Activated CD4-positive, CD25-positive, alpha-beta regulatory T cell (primary cell): Measurements from ENCODE around the gene CCDC34.

Source experiments
- DNase-seq, 4 experiments: peaks; one replicate each; lab custom pipeline; 2025; lab: John Stamatoyannopoulos, UW

The CCDC34 gene

DNA sequence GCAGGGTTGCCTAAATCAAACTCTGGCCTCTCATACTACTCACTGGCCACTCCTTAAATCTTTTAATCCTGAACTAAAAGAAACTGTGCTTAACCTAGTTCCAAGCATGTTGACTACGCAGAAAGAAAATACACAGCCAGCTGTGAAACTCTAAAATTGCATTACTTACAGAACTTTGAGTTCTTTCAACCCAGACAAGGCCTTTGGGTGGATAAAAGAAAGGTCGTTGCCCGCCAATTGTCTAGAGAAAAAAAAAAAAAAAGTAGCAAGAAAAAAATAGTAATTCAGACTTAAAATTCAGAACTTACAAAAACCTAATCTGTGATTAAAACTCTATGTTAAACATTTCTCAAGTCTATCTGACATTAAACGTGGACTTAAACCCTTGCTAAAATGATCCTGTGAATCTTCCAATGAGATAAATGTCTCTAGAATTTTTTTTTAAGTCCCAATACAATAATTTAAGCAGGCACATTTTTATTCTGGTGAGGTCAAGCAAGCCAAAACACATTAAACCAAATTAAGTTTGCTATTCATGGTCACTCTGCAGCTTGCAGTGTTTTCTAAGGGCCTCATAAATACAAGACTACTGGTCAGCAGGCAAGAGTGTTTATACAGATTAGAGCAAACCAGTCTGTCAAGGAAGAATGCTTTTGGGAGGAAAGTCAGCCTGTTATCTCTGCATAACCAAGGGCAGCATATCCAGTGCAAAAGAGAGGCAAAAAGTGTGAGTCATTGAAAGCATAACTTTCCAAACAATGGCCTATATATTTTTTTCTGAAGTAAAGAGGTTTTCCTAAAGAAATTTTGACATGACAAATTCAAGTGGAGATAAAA lies 29.5 kb upstream of the CCDC34 start:
- DNase-seq, result no peak

- no peak for DNase-seq
These were observed 28.5 kb upstream of the CCDC34 start for GRCh38 chr11:27391331-27392015.

GRCh38 chr11:27390318-27391295 lies 27.6 kb upstream of the CCDC34 start:
- DNase-seq, result no peak

DNA sequence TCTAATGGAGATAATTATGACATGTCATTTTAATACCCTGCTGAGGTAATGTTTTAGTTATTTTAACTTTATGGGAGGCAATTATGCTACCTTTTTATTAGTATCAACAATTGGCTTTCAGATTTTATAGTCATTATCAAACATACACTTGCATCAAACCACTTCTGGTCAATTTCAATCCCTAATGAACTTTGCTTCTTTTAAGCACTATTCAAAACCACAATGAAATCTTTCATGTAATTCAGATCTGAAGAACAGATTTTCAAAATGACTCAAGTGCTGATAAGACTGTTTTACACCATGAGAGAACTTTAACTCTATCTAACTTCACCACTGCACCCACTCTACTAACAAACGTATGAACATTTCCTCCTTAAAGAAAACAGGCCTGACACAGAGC lies 25.9 kb upstream of the CCDC34 start:
- DNase-seq, result no peak

DNA sequence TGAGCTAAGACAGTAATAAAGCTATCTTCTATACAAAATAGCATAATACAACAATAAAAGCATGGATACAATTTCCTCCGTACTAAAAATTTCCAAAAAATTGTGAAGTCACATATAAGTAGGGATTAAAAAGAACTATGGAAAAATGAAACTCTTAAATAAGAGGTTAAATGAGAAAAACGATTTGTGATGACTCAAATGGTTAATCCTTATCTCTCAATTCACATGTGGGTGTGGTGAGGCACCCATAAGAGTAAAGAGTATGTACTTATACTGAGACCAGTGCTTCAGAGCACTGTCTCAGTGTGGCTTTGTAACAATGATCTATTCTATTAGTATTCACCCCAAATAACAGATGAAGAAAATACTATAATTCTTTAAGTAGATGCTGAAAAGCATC lies 25.0 kb upstream of the CCDC34 start:
- DNase-seq, result no peak

- DNase-seq, result no peak
These were observed 24.3 kb upstream of the CCDC34 start for GRCh38 chr11:27387362-27387761.

- no peak for DNase-seq
These were observed 23.3 kb upstream of the CCDC34 start for GRCh38 chr11:27386181-27386845.

DNA sequence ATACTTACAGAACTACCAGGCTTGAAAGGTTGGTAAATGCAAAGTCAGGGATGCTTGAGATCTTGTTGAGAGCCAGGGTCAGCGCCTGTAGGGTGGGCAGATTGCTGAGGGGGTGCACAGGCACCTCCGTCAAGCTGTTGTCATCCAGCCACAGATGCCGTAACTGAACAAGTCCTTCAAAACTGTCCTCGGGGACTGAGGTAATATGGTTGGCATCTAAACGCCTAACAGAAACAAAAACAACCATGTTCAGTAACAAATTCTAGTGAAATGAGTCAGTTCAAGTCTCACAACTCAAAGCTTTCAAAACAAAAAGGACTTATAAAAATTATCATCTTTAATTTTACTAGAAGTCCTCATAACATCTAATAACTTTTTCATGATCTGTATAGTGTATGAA lies 22.2 kb upstream of the CCDC34 start:
- DNase-seq, result no peak

GRCh38 chr11:27384227-27384626 lies 21.2 kb upstream of the CCDC34 start:
- no peak for DNase-seq

DNA sequence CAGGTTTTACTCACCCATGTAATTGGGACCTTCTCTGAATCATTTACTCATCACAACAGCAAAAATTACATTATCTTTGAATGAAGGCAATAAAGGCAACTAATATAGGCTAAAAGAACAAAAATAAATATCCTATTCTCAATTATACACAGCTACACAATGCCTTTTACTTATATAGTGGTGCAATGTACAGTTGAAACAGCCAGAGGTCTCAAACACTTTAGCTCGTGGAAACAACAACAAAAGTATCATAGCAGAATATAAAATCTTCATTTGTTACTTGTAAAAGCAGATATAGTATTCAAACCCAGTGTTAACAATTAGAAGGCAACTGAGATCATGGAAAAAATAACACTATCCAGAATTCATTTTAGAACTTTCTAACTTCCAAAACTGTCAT lies 20.6 kb upstream of the CCDC34 start:
- no peak for DNase-seq

DNA sequence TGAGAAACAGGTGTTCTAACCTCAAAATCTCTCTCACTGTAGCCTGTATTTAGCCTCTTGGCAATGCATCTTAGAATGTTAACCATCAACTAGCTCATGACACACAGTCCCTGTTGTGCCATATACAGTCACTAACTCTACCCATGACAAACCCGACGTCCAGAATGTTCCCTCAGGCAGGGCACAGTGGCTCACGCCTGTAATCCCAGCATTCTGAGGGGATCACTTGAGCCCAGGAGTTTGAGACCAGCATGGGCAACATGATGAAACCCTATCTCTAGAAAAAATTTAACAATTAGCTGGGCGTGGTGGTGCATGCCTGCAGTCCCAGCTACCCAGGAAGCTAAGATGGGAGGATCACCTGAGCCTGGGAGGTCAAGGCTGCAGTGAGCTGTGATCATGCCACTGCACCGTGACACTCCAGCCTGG lies 18.2 kb upstream of the CCDC34 start:
- no peak for DNase-seq

DNA sequence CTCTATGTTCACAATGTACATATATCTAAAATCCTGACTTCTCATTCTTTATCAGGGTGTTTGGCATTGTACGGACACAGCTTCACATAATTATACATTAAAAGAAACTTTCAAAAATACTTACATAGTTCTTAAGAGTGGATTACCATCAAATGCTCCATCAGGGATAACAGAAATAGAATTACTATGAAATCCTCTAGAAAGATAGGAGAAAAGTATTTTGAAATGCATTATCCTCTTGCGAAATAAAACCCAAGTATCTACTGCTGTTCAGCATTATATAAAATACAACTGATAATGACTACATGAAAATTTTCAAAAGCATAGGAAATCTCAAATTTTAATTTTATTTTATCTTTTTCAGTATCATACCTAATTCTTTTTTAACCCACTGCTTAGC lies 17.8 kb upstream of the CCDC34 start:
- DNase-seq, result no peak

DNA sequence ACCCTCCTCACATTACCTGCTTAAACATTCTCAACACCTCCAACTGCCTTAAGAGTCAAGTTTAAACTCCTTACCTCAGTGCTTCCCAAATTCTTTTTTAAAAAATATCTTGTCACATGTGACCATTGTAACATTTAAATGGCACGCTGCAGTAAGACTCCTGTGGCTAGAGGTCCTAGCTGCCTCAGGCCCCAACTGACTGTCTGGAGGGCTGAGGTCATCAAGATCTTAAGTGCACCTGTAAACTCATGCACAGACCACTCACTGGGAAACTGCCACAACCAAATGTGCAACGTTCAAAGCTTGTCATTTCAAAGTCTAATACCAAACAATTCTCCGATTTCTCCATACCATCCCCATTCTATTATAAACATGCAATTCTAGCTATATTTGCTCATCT lies 16.4 kb upstream of the CCDC34 start:
- DNase-seq, result no peak

DNA sequence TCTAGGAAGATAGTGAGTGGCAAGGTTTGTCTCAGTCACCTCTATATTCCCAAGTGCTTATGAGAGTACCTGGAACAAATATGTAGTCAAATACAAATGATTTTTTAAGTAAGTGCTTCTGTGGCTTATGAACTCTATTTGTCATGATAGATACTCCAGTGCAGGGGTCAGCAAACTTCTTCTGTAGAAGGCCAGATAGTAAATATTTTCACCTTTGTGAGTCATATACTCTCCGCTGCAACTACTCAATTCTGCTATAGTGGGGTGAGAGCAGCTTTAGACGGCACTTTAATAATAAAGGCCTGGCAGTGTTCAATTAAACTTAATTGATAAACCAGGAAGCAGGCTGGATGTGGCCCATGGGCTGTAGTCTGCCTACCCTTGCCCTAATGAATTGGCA lies 12.4 kb upstream of the CCDC34 start:
- no peak for DNase-seq

GRCh38 chr11:27373856-27374602 lies 11.0 kb upstream of the CCDC34 start:
- DNase-seq, result no peak

DNA sequence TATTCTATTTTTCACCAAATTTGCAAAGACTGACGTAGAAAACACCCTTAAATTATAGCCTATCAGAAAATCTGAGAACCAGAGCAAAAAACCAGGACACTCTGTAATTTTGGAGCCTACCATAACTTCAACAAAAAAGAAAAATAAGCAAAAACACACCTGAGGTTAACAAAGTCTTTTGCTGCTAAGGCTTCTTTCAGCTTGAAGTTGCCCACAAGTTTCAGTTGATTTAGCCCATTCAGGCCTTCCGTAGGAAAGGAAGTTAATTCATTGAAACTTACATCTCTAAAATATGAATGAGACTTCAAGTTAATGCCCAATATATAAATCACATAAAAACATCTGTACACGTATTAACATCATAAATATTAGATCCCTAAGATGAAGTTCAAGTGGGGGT lies 10.4 kb upstream of the CCDC34 start:
- no peak for DNase-seq

DNA sequence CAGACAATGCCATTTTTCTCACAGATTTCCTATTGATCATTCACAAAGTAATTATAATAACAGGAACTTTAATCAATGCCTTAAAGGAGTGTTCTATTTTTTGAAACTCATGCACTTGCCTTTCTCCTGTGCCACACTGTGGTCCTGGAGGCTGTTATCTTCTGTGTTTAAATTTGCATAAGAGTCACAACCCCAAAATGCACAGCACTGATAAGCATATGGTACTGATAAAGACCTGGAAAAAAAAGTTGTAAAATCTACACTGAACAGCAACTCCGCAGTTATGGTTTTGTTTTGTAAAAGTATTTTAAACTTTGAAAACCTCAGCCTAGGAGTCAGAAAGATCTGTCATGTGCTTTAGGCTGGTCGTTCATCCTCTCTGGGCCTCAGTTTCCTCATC lies 9.1 kb upstream of the CCDC34 start:
- DNase-seq, result no peak

GRCh38 chr11:27371489-27371888 lies 8.5 kb upstream of the CCDC34 start:
- DNase-seq, result no peak

DNA sequence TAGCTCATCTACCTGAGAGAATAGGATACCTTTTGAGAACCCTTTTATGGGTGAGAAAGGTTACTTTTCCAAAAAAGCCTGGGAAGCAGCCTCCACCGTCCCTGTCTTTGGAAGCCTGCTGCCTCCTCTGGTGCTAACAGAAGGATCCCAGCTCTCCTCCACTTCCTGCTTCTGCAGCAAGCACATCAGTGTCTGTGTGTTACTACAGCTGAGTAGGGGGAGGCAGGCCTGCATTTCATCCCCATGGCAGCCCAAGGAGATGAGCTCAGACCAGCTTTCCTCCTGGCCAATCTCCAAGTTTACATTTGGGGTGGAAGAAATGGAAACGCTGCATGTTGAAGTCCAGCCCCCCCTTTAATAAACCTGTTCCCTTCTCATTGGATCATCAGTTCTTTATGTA lies 7.4 kb upstream of the CCDC34 start:
- DNase-seq, result no peak

DNA sequence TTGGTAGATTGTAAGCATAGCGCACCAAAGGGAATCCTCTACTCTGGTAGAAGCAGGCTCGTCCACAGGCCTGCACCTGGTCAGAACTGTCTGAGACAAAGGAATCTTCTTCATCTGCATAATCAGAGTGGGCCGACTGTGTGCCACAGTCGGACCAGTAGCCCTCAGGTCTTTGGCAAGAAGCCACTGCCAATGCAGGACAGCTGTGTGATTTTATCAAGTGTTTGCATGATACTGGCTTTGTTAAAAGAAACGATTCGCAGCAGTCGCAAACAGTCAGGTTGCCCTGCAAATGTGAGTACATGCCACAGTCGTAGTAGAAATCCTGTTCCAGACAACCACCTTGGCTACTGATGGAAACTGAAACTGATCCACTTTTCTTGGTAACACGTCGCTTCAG lies 4.9 kb upstream of the CCDC34 start:
- DNase-seq, result no peak

DNA sequence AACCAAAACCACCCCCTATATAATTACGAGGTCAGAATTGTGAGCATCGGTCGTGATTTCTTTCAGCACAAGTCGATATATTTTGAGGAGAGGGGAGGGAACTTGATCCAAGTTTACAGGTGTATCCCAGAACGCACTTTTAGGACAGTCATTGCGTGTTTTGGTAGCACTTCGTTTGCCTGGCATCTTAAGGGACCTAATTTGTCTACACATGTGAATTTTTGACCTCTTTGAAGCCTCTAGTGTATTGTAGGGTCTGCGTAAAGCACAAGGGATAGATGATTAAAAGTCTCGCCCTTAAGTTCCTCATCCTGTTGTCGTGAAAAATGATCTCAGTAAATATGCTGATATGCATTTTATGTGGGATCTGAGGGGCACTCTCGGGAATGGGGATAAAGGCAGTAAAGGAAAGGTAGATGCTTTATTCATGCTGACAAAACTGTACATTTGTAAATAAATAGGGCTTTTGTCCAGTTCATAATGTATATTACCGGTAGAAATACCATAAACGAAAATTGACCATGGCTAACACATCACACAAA lies 632 bp upstream of the CCDC34 start:
- DNase-seq, result no peak
